ENCODE data around the gene STAM2.
"Not testable (repeated sequence)": the region's sequence is repeated elsewhere in the genome, so short reads cannot be mapped to it uniquely, and the experiment has no call there.

The STAM2 gene

GRCh38 chr2:152093464-152093863 is 82.1 kb downstream of the STAM2 start:
- no peak for FAIRE-seq
- TF ChIP-seq TAF1 (IDR thresholded peaks at IDR 0.05; ENCODE audit: low read depth, low read length): no peak
- no peak for TF ChIP-seq POLR2A (IDR thresholded peaks at IDR 0.05; ENCODE audit: low read depth, low read length)
- no peak for TF ChIP-seq PAX5 (IDR thresholded peaks at IDR 0.05; ENCODE audit: insufficient read depth, low read length, severe bottlenecking)
- TF ChIP-seq POLR2AphosphoS5 (IDR thresholded peaks at IDR 0.05; ENCODE audit: low read depth, low read length): no peak
- no peak for TF ChIP-seq POU2F2 (IDR thresholded peaks at IDR 0.05; ENCODE audit: low read depth, low read length)
- TF ChIP-seq SPI1 (IDR thresholded peaks at IDR 0.05; ENCODE audit: low read depth, low read length): no peak
- no peak for DNase-seq (ENCODE audit: insufficient read length, low spot score)

GRCh38 chr2:152092095-152092494 is 83.5 kb downstream of the STAM2 start:
- FAIRE-seq (no peak), DNase-seq (ENCODE audit: insufficient read length, low spot score) (no peak)
- TF ChIP-seq POLR2AphosphoS5 (IDR thresholded peaks at IDR 0.05; ENCODE audit: low read depth, low read length) (no peak), PAX5 (IDR thresholded peaks at IDR 0.05; ENCODE audit: insufficient read depth, low read length, severe bottlenecking) (no peak), POLR2A (IDR thresholded peaks at IDR 0.05; ENCODE audit: low read depth, low read length) (no peak), POU2F2 (IDR thresholded peaks at IDR 0.05; ENCODE audit: low read depth, low read length) (no peak), TAF1 (IDR thresholded peaks at IDR 0.05; ENCODE audit: low read depth, low read length) (no peak), SPI1 (IDR thresholded peaks at IDR 0.05; ENCODE audit: low read depth, low read length) (no peak)

- DNase-seq (ENCODE audit: insufficient read length, low spot score); FAIRE-seq: not testable (repeated sequence)
Measured at GRCh38 chr2:152090726-152091125, 84.8 kb downstream of the STAM2 start.

- TF ChIP-seq POU2F2 (IDR thresholded peaks at IDR 0.05; ENCODE audit: low read depth, low read length): no peak
- TF ChIP-seq POLR2AphosphoS5 (IDR thresholded peaks at IDR 0.05; ENCODE audit: low read depth, low read length): no peak
- TF ChIP-seq PAX5 (IDR thresholded peaks at IDR 0.05; ENCODE audit: insufficient read depth, low read length, severe bottlenecking): no peak
- TF ChIP-seq POLR2A (IDR thresholded peaks at IDR 0.05; ENCODE audit: low read depth, low read length): no peak
- no peak for TF ChIP-seq TAF1 (IDR thresholded peaks at IDR 0.05; ENCODE audit: low read depth, low read length)
- TF ChIP-seq SPI1 (IDR thresholded peaks at IDR 0.05; ENCODE audit: low read depth, low read length): no peak
- no peak for FAIRE-seq
- DNase-seq (ENCODE audit: insufficient read length, low spot score): no peak
Measured at GRCh38 chr2:152089238-152089637, 86.3 kb downstream of the STAM2 start.

- TF ChIP-seq SPI1 (IDR thresholded peaks at IDR 0.05; ENCODE audit: low read depth, low read length) (no peak), TAF1 (IDR thresholded peaks at IDR 0.05; ENCODE audit: low read depth, low read length) (no peak), POU2F2 (IDR thresholded peaks at IDR 0.05; ENCODE audit: low read depth, low read length) (no peak), PAX5 (IDR thresholded peaks at IDR 0.05; ENCODE audit: insufficient read depth, low read length, severe bottlenecking) (no peak), POLR2A (IDR thresholded peaks at IDR 0.05; ENCODE audit: low read depth, low read length) (no peak), POLR2AphosphoS5 (IDR thresholded peaks at IDR 0.05; ENCODE audit: low read depth, low read length) (no peak)
- FAIRE-seq: no peak
- no peak for DNase-seq (ENCODE audit: insufficient read length, low spot score)
Measured at GRCh38 chr2:152088006-152088405, 87.6 kb downstream of the STAM2 start.

- DNase-seq (ENCODE audit: insufficient read length, low spot score): no peak
- no peak for TF ChIP-seq SPI1 (IDR thresholded peaks at IDR 0.05; ENCODE audit: low read depth, low read length)
- no peak for TF ChIP-seq POLR2AphosphoS5 (IDR thresholded peaks at IDR 0.05; ENCODE audit: low read depth, low read length)
- FAIRE-seq: no peak
Measured at GRCh38 chr2:152086231-152086630, 89.3 kb downstream of the STAM2 start.

- no peak for DNase-seq (ENCODE audit: insufficient read length, low spot score)
- FAIRE-seq: no peak
- TF ChIP-seq POU2F2 (IDR thresholded peaks at IDR 0.05; ENCODE audit: low read depth, low read length) (no peak), POLR2A (IDR thresholded peaks at IDR 0.05; ENCODE audit: low read depth, low read length) (no peak), SPI1 (IDR thresholded peaks at IDR 0.05; ENCODE audit: low read depth, low read length) (no peak), PAX5 (IDR thresholded peaks at IDR 0.05; ENCODE audit: insufficient read depth, low read length, severe bottlenecking) (no peak), TAF1 (IDR thresholded peaks at IDR 0.05; ENCODE audit: low read depth, low read length) (no peak), POLR2AphosphoS5 (IDR thresholded peaks at IDR 0.05; ENCODE audit: low read depth, low read length) (no peak)
Measured at GRCh38 chr2:152084076-152084475, 91.5 kb downstream of the STAM2 start.

- FAIRE-seq (no peak), DNase-seq (ENCODE audit: insufficient read length, low spot score) (no peak)
- TF ChIP-seq TAF1 (IDR thresholded peaks at IDR 0.05; ENCODE audit: low read depth, low read length) (no peak), POLR2A (IDR thresholded peaks at IDR 0.05; ENCODE audit: low read depth, low read length) (no peak), SPI1 (IDR thresholded peaks at IDR 0.05; ENCODE audit: low read depth, low read length) (no peak), POLR2AphosphoS5 (IDR thresholded peaks at IDR 0.05; ENCODE audit: low read depth, low read length) (no peak), PAX5 (IDR thresholded peaks at IDR 0.05; ENCODE audit: insufficient read depth, low read length, severe bottlenecking) (no peak)
Measured at GRCh38 chr2:152083202-152083875, 92.2 kb downstream of the STAM2 start.

- DNase-seq (ENCODE audit: insufficient read length, low spot score) (no peak), FAIRE-seq (peak; percentile 77)
- no peak for TF ChIP-seq SPI1 (IDR thresholded peaks at IDR 0.05; ENCODE audit: low read depth, low read length)
- TF ChIP-seq TAF1 (IDR thresholded peaks at IDR 0.05; ENCODE audit: low read depth, low read length): no peak
- TF ChIP-seq POLR2A (IDR thresholded peaks at IDR 0.05; ENCODE audit: low read depth, low read length): no peak
- no peak for TF ChIP-seq POU2F2 (IDR thresholded peaks at IDR 0.05; ENCODE audit: low read depth, low read length)
- TF ChIP-seq POLR2AphosphoS5 (IDR thresholded peaks at IDR 0.05; ENCODE audit: low read depth, low read length): no peak
- TF ChIP-seq PAX5 (IDR thresholded peaks at IDR 0.05; ENCODE audit: insufficient read depth, low read length, severe bottlenecking): no peak
Measured at GRCh38 chr2:152078662-152079061, 96.9 kb downstream of the STAM2 start.

- no peak for DNase-seq (ENCODE audit: insufficient read length, low spot score)
- TF ChIP-seq TAF1 (IDR thresholded peaks at IDR 0.05; ENCODE audit: low read depth, low read length): no peak
- TF ChIP-seq POLR2AphosphoS5 (IDR thresholded peaks at IDR 0.05; ENCODE audit: low read depth, low read length): no peak
- TF ChIP-seq POU2F2 (IDR thresholded peaks at IDR 0.05; ENCODE audit: low read depth, low read length): no peak
- TF ChIP-seq PAX5 (IDR thresholded peaks at IDR 0.05; ENCODE audit: insufficient read depth, low read length, severe bottlenecking): no peak
- no peak for FAIRE-seq
Measured at GRCh38 chr2:152078023-152078422, 97.5 kb downstream of the STAM2 start.
